AG09319 (cell line): ENCODE measurements around the gene NUDT14.

Source experiments
- DNase-seq: peaks from one replicate; pipeline ENCODE4 v3.0.0-alpha.2; 2010; ENCODE audit warnings: low read depth; ENCODE audit errors: extremely low read depth
- CTCF ChIP-seq: IDR thresholded peaks from 2 replicates; pipeline ENCODE4 v1.5.1; 2011; ENCODE audit warnings: low read depth, mild to moderate bottlenecking, inconsistent platforms, low read length, moderate library complexity

NUDT14 gene

GRCh38 chr14:105151084-105151837 is 29.9 kb downstream of the NUDT14 start:
- no peak for TF ChIP-seq CTCF

DNA sequence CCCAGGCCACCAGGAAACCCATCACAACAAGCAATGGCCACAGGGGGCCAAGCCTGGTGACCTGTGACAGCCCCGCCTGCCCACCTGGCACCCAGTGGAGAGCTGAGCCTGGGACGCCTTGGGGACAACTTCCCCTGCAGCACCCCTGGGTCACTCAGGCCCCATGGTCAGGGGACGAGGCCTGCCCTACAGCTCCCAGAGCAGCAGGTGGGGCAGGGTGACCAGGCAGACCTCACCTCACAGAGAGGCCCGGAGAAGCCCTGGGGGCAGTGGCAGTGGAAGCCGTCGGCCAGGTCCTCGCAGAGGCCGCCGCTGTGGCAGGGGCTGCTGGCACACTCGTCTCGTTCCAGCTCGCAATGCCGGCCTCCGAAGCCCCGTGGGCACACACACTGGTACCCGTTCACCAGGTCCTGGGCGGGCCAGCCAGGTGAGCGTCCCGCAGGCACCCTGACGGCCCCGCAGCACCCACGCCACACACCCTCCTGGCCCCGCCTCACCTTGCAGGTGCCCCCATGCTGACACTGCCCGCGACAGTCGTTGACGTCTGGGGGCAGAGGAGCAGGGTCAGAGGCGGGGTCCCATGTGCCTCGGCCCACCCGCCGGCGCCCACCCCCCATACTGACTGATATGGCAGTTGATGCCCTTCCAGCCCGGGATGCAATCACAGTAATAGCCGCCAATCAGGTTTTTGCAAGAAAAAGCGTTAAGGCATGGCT is 30.6 kb downstream of the NUDT14 start:
- no peak for DNase-seq
- TF ChIP-seq CTCF = no peak

More at GRCh38 chr14:105151084-105151837, 29.9 kb downstream of the NUDT14 start:
- no peak for DNase-seq

DNA sequence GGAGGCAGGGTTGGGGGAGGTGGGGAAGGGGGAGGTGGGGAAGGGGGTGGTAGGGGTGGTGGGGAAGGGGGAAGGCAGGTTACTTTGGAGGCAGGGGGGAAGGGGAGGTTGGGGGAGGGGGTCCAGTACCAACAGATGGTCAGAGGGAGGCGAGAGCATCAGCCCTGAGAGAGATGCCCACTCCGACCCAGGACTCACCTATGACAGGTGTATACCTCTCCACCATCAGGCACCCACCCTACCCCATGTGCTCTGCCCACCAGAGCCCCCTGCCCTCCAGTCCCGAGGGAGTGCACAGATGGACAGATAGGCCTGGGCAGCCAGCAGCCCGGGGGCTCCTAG is 31.1 kb downstream of the NUDT14 start:
- TF ChIP-seq CTCF = no peak

DNA sequence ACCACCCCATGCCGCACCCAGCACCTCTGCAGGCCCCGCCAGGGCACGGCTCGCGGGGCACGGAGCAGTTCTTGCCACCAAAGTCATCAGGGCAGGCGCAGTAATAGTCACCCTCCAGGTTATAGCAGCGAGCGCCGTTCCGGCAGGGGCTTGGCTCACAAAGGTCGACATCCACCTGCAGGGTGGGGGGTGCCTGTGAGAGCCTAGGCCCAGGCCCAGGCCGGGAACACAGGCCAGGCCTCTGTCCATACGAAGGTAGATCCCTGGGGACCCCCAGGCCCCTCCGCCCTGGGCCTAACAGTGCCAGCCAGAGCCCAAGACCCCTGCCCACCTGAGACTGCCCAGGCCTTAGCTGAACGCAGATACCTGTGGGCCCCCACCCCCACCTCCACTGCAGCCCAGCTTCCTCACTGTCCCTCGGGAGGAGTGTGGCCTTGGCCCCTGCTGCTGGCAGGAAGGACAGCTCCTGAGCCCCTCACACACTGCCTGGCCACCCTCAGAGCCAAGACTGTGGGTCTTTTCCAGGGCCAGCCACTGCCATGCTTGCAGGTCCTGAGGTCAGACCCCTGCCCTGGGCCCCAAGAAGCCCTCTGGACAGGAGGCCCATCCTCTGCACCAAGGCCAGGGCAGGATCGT is 31.8 kb downstream of the NUDT14 start:
- DNase-seq = no peak
- no peak for TF ChIP-seq CTCF

More for the DNA sequence above, 31.1 kb downstream of the NUDT14 start:
- DNase-seq = no peak

DNA sequence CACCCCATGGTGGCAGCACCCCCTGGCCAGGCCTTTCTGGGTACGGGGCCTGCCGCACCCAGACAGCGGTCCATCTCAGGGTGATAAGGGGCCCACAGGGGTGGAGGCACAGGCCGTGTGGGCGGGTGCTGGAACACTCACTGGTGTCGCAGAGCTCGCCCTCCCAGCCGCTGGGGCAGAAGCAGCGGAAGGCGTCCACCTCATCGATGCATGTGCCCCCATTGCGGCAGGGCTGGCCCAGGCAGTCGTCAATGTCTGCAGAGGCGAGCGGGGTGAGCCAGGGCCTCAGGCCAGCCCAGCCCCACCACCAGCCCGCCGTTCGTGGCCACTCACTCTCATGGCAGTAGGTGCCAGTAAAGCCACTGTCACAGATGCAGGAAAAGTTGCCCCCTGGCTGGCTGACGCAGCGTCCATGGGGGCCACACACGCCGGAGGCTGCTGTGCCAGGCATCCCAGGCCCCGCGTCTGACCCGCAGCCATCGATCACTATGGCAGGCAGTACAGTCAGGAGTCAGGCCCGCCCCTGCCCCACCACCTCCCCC is 32.4 kb downstream of the NUDT14 start:
- DNase-seq = no peak
- TF ChIP-seq CTCF = no peak

DNA sequence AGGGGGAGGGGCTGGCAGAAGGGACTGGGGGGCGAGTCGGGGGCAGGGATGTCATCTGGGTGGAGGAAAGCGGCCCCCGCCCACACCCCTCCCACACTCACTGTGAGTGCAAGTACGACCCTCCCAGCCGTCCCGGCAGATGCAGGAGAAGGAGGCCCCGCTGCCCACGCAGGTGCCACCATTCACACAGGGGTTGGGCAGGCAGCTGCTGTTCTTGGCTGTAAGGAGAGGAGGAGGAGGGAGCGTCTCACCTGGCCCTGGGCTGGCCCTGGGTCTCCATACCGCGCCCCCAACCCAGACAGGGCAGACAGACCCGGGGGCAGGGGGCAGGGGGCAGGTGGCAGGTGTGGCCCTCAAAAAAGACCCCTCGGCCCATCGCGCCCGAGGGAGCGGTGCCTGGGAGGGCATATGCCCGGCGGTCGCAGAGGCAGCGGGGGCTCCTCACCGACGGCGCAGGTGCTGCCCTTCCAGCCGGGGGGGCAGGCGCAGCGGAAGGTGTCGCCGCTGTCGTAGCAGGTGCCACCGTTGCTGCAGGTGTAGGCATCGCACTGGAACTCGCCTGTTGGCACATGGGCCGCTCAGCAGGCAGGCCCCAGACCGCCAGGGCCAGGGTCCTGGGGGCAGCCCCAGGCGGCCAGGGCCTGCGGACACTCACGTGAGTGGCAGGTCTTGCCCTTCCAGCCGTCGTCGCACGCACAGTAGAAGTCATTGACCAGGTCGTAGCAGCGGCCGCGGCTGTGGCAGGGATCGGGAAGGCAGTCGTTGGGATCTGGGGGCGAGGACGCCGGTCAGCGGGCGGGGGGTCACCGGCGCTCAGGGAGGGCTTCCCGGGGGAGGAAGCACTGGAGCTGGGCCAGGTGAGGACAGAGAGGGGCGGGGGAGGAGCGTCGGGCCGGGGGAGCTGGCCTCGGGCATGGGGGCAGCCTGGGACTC is 33.2 kb downstream of the NUDT14 start:
- no peak for TF ChIP-seq CTCF
- no peak for DNase-seq
